ENCODE results near the gene ULK2.

DNA sequence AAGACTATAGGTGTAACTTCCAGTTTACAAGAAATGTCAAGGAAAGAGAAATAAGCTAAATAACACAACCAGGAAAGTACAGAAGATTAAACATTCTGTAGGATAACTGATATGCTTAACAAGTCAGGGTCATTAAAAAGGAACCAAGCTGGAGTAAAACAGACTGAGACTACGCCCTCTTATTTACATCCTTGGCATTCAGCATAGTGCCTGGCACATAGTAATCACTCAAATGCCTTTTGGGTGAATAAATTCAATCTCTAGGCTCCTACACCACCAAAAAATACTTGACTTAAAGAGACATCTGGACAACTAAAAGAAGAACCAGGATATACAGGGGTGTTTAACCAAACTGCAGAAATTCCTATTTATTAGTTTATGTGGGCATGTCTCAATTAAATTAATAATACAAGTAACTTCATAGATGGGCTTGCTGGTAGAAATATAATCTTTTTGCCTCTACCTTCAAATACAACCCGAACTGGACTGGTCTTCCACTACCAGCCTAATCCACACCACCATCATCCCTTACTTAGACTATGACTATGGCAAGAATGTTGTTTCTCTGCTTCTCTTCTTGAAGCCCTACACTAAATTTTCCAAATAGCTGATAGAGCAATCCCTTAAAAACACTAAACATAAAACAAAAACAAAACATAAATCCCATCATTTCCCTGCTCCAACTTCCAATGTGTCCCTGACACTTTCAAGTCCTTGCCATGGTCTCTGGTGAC is 47.7 kb upstream of the ULK2 start:
- TF ChIP-seq POLR2AphosphoS5 (IDR thresholded peaks at IDR 0.05; ENCODE audit: low read depth, low read length) (no peak), POLR2A (IDR thresholded peaks at IDR 0.05; ENCODE audit: low read depth, low read length) (no peak), TAF1 (IDR thresholded peaks at IDR 0.05; ENCODE audit: borderline replicate concordance, low read depth, low read length) (no peak)
